Astrocyte of the spinal cord (primary cell): ENCODE results near the gene ALKBH4.
"Not testable (repeated sequence)": the region's sequence is repeated elsewhere in the genome, so short reads cannot be mapped to it uniquely, and the experiment has no call there.

Experiments used
- DNase-seq: peaks from one replicate; pipeline ENCODE4 v3.0.0; 2011; ENCODE audit warnings: low read depth, low spot score
- H3K4me3 ChIP-seq: 2 replicates; pipeline ENCODE4 v1.5.1; 2011; ENCODE audit warnings: low read depth, mild to moderate bottlenecking, low read length, moderate library complexity
- in situ Hi-C: cut with HindIII; loops from 2 replicates; pipeline ENCODE4 v1.10.0; 2017; ENCODE audit warnings: low sequenced_read_pairs
- TF ChIP-seq, protein P1 (sequence below): IDR thresholded peaks from 2 replicates; pipeline ENCODE4 v1.5.1; 2012; ENCODE audit warnings: low read depth, mild to moderate bottlenecking, low read length, inconsistent platforms

ALKBH4 gene

DNA sequence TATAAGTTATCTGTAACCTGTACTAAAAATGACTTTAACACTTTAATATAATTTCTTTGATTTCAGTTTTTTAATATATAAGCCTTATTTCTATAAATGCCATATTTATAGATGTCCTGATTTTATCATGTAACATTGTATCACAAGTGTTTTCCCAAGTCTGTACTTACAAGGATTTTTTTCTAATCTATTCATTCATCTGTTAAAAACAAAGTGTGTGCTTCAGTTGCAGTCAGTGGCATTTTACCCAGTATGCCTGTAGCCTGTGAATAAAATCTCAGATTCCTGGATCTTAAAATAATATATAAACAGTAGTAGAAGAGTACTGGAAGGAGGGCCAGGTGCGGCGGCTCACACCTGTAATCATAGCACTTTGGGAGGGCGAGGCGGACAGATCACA, 51.1 kb downstream of the ALKBH4 start:
- TF ChIP-seq, protein P1, sequence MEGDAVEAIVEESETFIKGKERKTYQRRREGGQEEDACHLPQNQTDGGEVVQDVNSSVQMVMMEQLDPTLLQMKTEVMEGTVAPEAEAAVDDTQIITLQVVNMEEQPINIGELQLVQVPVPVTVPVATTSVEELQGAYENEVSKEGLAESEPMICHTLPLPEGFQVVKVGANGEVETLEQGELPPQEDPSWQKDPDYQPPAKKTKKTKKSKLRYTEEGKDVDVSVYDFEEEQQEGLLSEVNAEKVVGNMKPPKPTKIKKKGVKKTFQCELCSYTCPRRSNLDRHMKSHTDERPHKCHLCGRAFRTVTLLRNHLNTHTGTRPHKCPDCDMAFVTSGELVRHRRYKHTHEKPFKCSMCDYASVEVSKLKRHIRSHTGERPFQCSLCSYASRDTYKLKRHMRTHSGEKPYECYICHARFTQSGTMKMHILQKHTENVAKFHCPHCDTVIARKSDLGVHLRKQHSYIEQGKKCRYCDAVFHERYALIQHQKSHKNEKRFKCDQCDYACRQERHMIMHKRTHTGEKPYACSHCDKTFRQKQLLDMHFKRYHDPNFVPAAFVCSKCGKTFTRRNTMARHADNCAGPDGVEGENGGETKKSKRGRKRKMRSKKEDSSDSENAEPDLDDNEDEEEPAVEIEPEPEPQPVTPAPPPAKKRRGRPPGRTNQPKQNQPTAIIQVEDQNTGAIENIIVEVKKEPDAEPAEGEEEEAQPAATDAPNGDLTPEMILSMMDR: no peak
- no peak for DNase-seq
- in situ Hi-C loops: loop anchor here (10.0 kb wide), 1 partner anchor 129 kb away; the partner anchor contains the start of gene SH2B2
- H3K4me3 ChIP-seq: no peak overlapping the region

DNA sequence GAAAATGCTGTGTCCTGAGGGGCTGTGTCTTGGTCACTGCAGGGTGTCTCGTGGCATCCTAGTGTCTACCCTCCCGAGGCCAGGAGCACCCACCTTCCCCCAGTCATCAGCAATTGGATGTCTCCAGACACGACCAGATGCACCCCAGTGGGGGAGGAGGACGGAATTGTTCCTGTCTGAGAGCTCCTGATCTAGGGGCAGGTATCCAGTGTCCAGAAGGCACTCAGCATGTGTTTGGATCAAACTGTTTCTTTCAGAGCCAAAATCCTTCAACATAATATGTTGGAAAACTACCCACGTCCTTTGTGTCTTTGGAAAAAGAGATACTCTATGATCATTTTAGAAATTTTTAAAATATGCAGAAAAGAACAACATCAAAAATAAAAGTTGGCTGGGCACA, 51.6 kb downstream of the ALKBH4 start:
- in situ Hi-C loops: loop anchor here (10.0 kb wide), 1 partner anchor 128 kb away; the partner anchor contains the start of gene SH2B2
- H3K4me3 ChIP-seq: no peak overlapping the region
- TF ChIP-seq, protein P1: no peak
- no peak for DNase-seq

DNA sequence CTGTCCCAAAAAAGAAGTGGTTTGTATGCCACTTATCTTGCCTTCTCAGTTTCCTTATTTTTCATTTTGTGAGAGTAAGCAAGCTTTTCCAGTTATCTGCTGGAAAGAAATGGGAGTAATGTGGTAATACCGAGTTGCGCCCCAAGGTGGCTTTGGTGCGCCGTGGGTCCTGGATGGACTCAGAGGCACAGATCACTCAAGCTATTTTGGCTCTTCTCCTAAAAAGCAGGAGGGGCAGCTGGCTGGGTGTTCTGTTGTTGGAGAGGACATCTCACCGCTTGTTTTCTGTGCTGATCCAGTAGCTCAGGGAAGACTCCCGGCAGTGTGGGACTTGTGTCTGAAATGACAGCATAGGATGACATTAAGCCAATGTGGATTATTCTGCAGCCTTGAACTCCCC, 52.1 kb downstream of the ALKBH4 start:
- TF ChIP-seq, protein P1: peak; percentile 55
- no peak overlapping the region for H3K4me3 ChIP-seq
- peak; percentile 38 for DNase-seq
- in situ Hi-C loops: loop anchor here (10.0 kb wide), 1 partner anchor 128 kb away; the partner anchor contains the start of gene SH2B2

DNA sequence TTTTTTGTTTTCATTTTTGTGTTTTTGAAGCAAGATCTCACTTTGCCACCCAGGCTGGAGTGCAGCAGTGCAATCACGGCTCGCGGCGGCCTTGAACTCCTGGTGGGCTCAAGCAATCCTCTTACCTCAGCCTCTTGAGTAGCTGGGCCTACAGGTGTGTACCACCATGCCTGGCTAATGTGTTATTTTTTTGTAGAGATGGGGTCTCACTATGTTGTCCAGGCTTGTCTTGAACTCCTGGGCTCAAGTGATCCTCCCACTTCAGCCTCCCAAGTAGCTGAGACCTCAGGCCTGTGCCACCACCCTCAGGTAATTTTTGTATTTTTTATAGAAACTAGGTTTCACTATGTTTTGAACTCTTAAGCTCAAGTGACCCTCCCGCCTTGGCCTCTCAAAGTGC, 53.7 kb downstream of the ALKBH4 start:
- in situ Hi-C loops: loop anchor here (10.0 kb wide), 1 partner anchor 126 kb away; the partner anchor contains the start of gene SH2B2
- DNase-seq: no peak
- H3K4me3 ChIP-seq: no peak overlapping the region
- TF ChIP-seq, protein P1: no peak

DNA sequence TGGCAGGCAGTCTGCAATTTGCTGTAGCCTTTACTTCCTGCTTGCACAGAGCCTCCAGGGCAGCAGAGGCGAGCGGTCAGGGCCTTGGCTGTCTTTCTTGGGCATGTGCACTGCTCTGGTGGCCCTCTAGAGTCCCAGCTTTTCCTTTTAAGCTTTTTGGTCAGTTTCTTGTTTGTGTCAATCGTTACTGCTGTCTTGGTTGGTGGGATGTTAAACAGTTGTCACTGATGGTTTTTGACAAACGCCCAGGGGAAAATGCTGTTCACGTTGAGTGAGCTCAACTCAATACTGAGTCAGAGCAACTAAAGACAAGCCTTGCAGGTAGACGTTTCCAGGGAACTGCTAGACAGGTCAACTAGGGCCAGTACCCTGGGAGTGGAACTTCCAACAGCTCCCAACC, 54.5 kb downstream of the ALKBH4 start:
- no peak overlapping the region for H3K4me3 ChIP-seq
- TF ChIP-seq, protein P1: no peak
- no peak for DNase-seq
- in situ Hi-C loops: loop anchor here (10.0 kb wide), 1 partner anchor 125 kb away; the partner anchor contains the start of gene SH2B2

DNA sequence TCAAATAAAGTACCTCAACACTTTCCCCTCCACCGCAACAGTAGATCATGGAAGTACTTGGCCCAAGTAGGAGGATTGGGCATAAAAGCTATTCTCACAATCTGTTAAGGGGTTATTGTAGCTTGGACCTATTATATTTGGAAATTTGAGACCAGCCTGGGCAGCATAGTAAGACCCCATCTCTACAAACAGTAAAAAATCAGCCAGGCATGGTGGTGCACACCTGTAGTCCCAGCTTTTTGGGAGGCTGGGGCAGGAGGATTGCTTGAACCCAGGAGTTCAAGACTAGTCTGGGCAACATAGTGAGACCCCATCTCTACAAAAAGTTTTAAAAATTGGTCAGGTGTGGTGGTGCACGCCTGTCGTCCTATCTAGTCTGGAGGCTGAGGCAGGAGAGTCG, 55.3 kb downstream of the ALKBH4 start:
- DNase-seq: no peak
- TF ChIP-seq, protein P1: no peak
- H3K4me3 ChIP-seq: no peak overlapping the region
- in situ Hi-C loops: no loop called here

DNA sequence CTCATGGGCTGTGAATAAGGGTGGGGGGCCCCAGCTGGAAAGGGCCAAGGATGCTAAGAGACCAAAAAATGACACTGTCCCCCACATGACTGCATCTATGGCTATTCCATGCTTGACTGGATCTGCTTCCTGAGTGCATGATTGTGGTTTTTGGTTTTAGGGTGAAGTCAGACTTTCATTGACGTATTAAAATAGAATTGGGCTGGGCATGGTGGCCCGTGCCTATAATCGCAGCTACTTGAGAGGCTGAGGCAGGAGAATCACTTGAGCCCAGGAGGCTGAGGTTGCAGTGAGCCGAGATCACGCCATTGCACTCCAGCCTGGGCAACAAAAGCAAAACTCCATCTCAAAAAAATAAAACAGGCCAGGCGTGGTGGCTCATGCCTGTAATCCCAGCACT, 56.1 kb downstream of the ALKBH4 start:
- H3K4me3 ChIP-seq, DNase-seq, in situ Hi-C loops: not testable (repeated sequence)
